GM21390 (cell line): Measurements from ENCODE around the gene CAMTA1.
A peak's percentile ranks its signal among the peaks of the same experiment; 100 is the strongest.

ENCODE experiments used
- ATAC-seq: cut with Tn5 transposase; IDR thresholded peaks from one replicate; pipeline ENCODE4 v1.9.1; 2021; ENCODE audit not compliant: unreplicated experiment

The CAMTA1 gene

GRCh38 chr1:6850537-6850936, 65.3 kb downstream of the CAMTA1 start:
- ATAC-seq: no peak

DNA sequence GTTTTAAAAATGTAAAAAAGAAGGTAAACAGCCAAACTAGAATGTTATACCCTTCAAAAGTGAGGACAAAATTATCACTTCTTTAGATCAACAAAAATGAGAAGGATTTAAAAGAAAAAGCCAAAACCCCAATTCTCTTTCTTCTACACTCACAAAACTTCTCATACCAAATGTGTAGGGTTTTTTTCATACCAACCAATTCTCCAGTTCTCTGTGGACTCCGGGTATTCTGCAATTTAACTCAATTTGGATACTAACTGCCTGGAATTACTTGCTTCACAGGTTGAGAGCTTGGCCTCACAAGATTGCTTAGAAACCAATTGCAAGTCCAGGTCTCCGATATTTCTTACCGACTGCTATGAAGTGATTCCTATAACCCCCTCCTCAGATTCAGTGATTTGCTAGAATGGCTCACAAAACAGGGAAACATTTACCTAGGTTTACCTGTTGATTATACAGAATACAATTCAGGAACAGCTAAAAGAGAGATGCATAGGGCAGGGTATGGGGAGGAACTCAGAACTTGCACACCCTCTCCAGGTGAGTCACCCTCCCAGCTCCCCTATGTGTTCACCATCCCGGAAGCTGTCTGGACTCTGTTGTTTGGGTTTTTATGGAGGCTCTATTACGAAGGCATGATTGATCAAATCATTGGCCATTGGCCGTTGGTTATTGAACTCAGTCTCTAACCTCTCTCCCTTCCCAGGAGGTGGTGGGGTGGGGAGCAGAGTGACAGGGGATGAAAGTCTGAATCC, 67.1 kb downstream of the CAMTA1 start:
- ATAC-seq: no peak

GRCh38 chr1:6854166-6854565, 68.9 kb downstream of the CAMTA1 start:
- ATAC-seq: no peak

GRCh38 chr1:6857831-6858230, 72.6 kb downstream of the CAMTA1 start:
- no peak for ATAC-seq

- no peak for ATAC-seq
Observed at GRCh38 chr1:6858596-6858995, 73.3 kb downstream of the CAMTA1 start.

DNA sequence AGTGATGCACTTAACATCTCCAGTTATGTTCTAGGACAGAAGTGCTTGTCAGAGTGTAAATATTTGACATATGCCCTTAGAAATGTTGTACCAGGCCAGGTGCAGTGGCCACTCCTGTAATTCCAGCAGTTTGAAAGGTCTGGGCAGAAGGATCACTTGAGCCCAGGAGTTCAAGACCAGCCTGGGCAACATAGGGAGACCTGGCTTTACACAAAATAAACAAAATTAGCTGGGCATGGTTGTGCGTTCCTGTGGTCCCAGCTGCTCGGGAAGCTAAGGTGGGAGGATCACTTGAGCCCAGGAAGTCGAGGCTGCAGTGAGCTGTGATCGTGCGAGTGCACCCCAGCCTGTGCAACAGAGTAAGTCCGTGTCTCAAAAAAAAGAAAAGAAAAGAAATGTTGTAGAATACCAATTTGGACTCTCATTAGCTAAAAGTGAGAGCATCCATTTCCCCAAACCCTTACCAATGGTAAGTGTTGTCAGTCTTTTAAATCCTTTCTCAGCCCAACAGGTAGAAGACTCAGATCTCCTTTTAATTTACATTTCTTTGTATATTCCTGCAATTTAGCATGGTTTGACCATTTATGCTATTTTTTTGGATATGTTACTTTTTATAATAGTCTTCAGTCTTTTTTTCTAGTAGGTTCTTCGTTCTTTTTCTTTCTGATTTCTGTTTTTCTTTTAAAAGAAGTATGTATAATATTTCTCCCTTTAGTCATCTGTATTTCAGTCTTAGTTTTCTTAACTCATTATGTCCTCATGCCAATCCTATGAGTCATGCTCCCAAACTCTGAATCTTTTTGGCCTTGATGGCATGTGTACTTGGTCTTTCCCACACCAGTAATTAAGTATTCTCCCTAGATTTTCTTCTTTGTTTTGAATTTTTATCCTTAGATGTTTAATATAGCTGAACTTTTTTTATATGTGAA, 74.4 kb downstream of the CAMTA1 start:
- ATAC-seq: no peak

DNA sequence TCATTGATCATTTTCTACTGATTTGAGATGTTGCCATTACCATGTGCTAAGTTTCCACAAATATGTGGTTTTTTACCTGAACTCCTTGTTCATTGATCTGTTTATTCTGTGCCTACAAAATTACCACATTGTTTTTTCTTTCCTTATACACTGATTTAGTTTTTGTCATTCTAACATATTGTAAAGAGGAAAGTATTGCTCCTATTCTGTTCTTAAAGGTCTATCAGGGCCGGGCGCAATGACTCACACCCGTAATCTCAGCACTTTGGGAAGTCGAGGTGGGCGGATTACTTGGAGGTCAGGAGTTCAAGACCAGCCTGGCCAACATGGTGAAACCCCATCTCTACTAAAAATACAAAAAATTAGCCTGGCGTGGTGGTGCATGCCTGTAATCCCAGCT, 75.1 kb downstream of the CAMTA1 start:
- ATAC-seq: no peak

GRCh38 chr1:6861075-6861724, 75.9 kb downstream of the CAMTA1 start:
- peak; percentile 43 for ATAC-seq

DNA sequence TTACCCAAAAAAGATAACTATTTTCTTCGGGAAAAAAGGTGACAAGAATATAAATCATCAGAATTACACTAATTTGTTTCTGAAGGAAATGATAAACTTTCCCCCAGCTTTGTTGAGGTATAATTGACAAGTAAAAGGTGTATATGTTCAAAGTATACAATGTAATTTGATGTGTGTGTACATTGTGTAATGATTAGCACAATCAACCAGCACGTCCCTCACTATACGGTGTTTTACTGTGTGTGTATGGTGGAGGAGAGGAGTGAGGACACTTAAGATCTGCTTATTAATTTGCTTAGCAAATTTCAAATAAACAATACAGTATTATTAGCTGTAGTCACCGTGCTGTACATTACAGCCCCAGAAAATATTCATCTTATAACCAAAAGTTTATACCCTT, 77.7 kb downstream of the CAMTA1 start:
- no peak for ATAC-seq

GRCh38 chr1:6864166-6864565, 78.9 kb downstream of the CAMTA1 start:
- no peak for ATAC-seq

- no peak for ATAC-seq
Observed at GRCh38 chr1:6866825-6867224, 81.6 kb downstream of the CAMTA1 start.

DNA sequence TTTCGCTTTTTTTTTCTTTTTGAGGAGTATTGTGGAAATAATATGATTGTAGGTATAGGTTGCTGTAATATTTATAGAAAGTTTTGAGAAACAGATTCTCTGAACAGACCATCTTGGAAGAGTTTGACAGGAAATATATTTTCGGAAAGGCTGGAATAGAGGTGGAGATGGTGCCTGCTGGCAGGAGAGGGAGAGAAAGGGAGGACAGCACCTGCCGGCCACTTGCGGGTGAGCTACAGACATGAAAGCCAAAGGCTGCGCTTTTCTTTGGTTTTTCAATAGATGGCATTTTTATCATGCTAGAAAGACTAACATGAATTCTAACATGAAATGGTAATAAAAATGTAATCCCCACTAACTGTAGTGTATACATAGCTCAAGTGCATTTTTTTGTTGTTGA, 82.1 kb downstream of the CAMTA1 start:
- no peak for ATAC-seq

DNA sequence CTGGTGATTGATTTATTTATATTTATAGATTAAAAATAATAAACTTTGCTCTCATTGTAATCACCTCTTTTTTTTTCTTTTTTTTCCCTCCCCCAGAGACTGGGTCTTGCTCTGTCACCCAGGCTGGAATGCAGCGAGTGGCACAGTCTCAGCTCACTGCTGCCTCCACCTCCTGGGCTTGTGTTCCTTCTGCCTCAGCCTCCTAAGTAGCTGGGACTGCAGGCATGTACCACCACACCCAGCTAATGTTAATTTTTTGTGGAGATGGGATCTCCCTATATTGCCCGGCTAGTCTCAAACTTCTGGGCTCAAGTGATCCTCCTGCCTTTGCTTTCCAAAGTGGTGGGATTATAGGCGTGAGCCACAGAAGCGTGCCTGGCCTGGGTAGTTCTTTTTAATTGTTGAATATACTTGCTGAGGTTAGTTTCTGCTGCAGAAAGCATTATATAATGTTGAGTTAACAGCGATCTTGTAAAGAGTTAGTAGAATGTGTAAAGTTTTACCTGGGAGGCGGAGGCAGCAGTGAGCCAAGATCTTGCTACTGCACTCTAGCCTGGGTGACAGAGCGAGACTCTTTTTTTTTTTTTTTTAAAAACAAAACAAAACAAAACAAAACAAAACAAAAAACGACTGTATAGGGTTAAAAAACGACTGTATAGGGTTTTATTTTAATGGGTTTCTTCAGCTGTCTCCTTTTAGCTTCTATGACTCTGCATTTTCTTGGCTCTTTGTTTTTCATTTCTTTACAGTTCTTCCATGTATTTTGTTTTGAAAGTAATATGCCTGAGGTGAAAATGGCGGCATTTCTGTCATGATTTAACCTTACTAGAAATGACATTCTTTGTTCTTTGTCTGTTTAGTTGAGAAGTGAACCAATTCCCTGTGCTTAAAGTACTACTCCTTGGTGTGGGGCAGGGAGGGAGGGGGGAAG, 82.7 kb downstream of the CAMTA1 start:
- no peak for ATAC-seq

GRCh38 chr1:6868660-6869380, 83.6 kb downstream of the CAMTA1 start:
- ATAC-seq: no peak

DNA sequence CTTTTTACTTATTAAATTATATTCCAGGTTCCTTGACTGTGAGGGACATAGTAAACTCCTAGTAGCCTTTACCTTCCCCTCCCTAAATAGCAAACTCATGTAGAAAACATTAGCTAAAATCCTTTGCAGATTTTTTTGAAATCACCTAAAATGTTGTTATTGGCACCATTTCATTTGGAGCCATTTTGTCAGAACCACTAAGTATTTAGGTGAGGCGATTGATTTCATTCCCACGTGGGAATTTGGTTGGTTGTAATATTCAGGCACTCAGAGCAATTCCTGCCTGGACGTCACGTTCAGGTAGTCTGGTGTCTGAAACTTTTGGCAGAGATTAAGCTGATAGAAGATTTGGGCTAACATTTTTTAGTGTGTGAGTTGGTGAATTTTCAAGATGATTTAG, 84.3 kb downstream of the CAMTA1 start:
- no peak for ATAC-seq

DNA sequence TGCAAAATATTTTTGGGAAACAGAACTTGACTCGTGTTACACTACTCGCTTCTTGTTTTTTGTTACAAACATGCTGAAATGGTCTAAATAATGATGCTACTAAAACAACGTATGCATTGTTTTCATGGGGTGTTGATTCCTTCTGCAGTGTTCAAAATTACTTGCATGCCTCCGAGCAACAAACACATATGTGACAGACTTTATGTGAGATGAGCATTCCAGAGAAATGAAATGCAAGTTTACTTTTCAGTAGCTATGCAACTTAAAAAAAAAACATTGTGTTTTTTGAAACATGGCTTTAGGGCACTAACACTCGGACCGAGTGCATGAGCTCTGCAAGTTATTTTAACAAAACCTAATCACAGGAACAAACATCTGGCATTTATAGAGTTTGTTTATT, 84.8 kb downstream of the CAMTA1 start:
- no peak for ATAC-seq

GRCh38 chr1:6870571-6870970, 85.3 kb downstream of the CAMTA1 start:
- no peak for ATAC-seq

GRCh38 chr1:6871300-6871972, 86.2 kb downstream of the CAMTA1 start:
- no peak for ATAC-seq

- ATAC-seq: no peak
Observed at GRCh38 chr1:6872573-6873261, 87.5 kb downstream of the CAMTA1 start.
